Heart left ventricle (tissue), 13 donors: ENCODE data around the gene ZNF292.

Experiments used
- POLR2A ChIP-seq, 2 donors: fragments of 450-650 bp; IDR thresholded peaks; one replicate each; pipeline ENCODE4 v1.6.1; 2017; ENCODE audit warnings: antibody characterized with exemption in 2 of 2, mild to moderate bottlenecking in 2 of 2, moderate library complexity in 2 of 2
- TF ChIP-seq, protein P1 (sequence below), 12 donors: fragments of 200-600 bp; sonication (generic) in 4 of 12; IDR thresholded peaks; one replicate each; pipeline versions ENCODE4 v1.5.0 to v1.8.0; 2018 to 2022; ENCODE audit warnings: antibody characterized with exemption in 12 of 12, mild to moderate bottlenecking in 5 of 12
- donor health status: ischemic (EF 13 %, LVEDD 7.1; RV severe dilation, severe dysfunction).
- donor health status: DM: no; HTN: yes; CAD: no.
- donor health status: DM: no; HTN: no; CAD: no.
- donor health status: ischemic (EF 25% LVEDD 6.9; RV normal size, moderate dysfunction).
- donor health status: ischemic (EF 25% LVEDD 5.7; RV mildly dilated, moderate dysfunction).
- donor health status: ischemic (EF 35%, LVEDD 5.7; RV mildly dilated, moderate dysfunction).
- donor health status: nonischemic (EF 11% LVEDD 7.7; RV severe dilation, severe dysfunction).
- donor health status: DM: yes; HTN: yes; CAD: no.
- donor health status: PGD.
- donor health status: ischemic (EF 29% LVEDD 5.4; RV normal size, mild dysfunction).
- donor health status: nonischemic (EF 23%, LVEDD 6.1; RV moderate dilation, normal function).

DNA sequence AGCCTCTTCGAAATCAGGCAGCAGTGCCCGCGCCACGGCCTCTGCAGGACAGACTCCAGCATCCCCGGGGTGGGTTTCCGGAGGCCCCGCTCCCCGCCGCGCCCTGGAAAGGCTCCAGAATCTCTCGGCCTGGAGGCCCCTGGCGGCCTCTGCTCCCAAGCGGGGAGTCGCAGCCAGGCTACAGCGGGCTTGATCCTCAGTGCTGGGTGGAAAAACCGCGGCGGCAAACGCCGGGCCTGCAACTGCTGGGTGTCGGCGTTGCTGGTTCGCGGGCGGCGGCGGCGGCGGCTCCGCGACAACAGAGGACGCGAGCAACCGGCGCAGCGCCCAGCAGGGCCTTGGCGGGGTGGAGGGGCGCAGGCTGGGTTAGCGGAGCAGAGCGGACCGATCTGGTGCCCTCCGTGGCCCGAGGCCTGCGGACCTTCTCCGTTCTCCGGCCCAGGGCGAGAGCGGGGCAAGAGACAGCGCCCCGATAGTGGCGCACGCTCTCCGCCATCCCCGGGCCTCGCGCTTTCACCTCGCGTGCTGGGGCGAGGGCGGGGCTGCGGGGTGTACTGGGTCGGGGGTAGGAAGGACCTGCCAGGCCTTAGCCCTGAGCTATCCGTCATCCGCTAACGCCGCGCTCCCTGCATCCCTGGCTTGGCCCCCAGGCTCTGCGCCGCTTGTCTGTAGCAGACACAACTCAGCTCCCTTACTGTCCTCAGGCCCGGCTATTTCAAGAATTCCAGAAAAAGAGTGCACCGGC lies 3.4 kb upstream of the ZNF292 start:
- TF ChIP-seq, protein P1, sequence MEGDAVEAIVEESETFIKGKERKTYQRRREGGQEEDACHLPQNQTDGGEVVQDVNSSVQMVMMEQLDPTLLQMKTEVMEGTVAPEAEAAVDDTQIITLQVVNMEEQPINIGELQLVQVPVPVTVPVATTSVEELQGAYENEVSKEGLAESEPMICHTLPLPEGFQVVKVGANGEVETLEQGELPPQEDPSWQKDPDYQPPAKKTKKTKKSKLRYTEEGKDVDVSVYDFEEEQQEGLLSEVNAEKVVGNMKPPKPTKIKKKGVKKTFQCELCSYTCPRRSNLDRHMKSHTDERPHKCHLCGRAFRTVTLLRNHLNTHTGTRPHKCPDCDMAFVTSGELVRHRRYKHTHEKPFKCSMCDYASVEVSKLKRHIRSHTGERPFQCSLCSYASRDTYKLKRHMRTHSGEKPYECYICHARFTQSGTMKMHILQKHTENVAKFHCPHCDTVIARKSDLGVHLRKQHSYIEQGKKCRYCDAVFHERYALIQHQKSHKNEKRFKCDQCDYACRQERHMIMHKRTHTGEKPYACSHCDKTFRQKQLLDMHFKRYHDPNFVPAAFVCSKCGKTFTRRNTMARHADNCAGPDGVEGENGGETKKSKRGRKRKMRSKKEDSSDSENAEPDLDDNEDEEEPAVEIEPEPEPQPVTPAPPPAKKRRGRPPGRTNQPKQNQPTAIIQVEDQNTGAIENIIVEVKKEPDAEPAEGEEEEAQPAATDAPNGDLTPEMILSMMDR (IDR thresholded peaks at IDR 0.05), result peak in 3 of 12 donors; percentile 10 to 29 (median 14)
- no peak for TF ChIP-seq POLR2A (IDR thresholded peaks at IDR 0.05)
